ENCODE results near the gene IPCEF1. TPM values are rescaled to one million over a fixed set of nuclear protein-coding genes. Genes with fewer than 3 reads are reported as not detected.

Gene IPCEF1
- total RNA-seq, 1 experiment from 2014 or later = 0.57 TPM

DNA sequence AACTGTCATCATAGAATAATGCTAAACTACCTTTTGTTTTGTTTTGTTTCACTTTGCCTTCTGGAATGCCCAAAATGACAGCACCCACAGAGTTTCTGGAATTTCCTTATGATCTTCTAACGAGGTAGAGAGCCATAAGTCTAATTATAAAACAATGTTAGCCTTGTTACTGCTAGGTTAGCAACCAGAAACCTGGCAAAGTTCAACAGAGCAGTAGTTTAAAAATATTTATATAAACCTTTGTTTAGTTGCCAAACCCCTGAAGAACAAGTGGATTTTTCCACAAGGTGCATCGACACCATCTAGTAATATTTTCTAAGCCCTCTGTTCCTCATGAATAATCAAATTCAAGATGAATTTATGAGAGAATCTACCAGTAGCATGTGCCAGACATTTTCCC, 27.6 kb upstream of the IPCEF1 start:
- no TSS peak for BruUV-seq (replicated peaks)
- POLR2A ChIA-PET (ENCODE audit: unreplicated experiment) = no interaction called here
- DNase-seq = no peak

DNA sequence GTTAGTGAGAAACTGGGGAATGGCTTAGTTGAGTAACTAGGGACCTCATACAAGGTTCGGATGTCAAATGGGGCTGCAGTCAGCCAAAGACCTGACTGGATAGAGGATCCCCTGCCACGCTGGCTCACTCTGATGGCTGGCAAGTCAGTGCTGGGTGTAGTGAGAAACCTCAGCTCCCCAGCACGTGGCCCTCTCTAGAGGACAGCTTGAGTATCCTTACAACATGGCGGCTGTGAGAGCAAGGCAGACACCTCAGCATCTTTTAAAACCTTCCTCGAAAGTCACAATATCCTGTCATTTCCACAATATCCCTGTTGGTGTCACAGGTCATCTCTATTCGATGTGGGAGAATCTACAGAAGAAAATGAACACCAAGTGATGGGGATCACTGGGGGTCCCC, 26.7 kb upstream of the IPCEF1 start:
- Histone ChIP-seq H2AFZ (no peak overlapping the region), H3K9me2 (ENCODE audit: insufficient read depth) (no peaks in the 10 kb centered on the region), H3K4me2 (0 out of 2 replicates have a peak overlapping the region, but pooled peaks have one; percentile 15), H3K27ac (no peak overlapping the region), H3K4me3 (no peak overlapping the region), H3F3A (ENCODE audit: insufficient read depth, low read depth) (peaks cover 16% of the 10 kb centered on the region), H3K27me3 (ENCODE audit: insufficient read depth, low read depth) (no peaks in the 10 kb centered on the region), H3K9me3 (ENCODE audit: insufficient read depth, low read depth) (no peaks in the 10 kb centered on the region), H3K4me1 (replicated peaks; ENCODE audit: insufficient read depth) (peaks cover 22% of the 10 kb centered on the region), H3K79me2 (ENCODE audit: low read depth) (no peaks in the 10 kb centered on the region), H3K36me3 (ENCODE audit: low read depth) (no peaks in the 10 kb centered on the region), H4K20me1 (ENCODE audit: insufficient read depth) (no peaks in the 10 kb centered on the region)
- intact Hi-C loops (cut with micrococcal nuclease; ENCODE audit: unreplicated experiment) = loop anchor here (10.0 kb wide), 2 partner anchors 92 to 132 kb away; partner anchors contain the start of gene CNKSR3
- TF ChIP-seq CTCF (conservative IDR thresholded peaks at IDR 0.05) (no peak), EZH2 (IDR thresholded peaks at IDR 0.05; ENCODE audit: low read depth) (no peak)
- ChIA-PET CTCF (no interaction called here), POLR2A (ENCODE audit: unreplicated experiment) (interaction anchor here (0.7 kb wide), 1 partner anchor 11 kb away, joined by 3 read pairs; no protein-coding TSS in a partner anchor)
- DNase-seq = no peak
- no TSS peak for BruUV-seq (replicated peaks)

More for the DNA sequence above, 27.6 kb upstream of the IPCEF1 start:
- no peaks in the 10 kb centered on the region for H3K79me2 ChIP-seq (ENCODE audit: low read depth)
- TF ChIP-seq EZH2 (IDR thresholded peaks at IDR 0.05; ENCODE audit: low read depth) (no peak), CTCF (conservative IDR thresholded peaks at IDR 0.05) (no peak)
- no peaks in the 10 kb centered on the region for H4K20me1 ChIP-seq (ENCODE audit: insufficient read depth)
- peaks cover 16% of the 10 kb centered on the region for H3F3A ChIP-seq (ENCODE audit: insufficient read depth, low read depth)
- H3K9me3 ChIP-seq (ENCODE audit: insufficient read depth, low read depth) = peaks cover 3% of the 10 kb centered on the region; the same call in 1 of the 2 replicates
- H3K36me3 ChIP-seq (ENCODE audit: low read depth) = no peaks in the 10 kb centered on the region
- no peak overlapping the region for H2AFZ ChIP-seq
- intact Hi-C loops (cut with micrococcal nuclease; ENCODE audit: unreplicated experiment) = loop anchor here (10.0 kb wide), 2 partner anchors 91 to 131 kb away; partner anchors contain the start of gene CNKSR3
- peaks cover 25% of the 10 kb centered on the region for H3K4me1 ChIP-seq (replicated peaks; ENCODE audit: insufficient read depth)
- H3K4me3 ChIP-seq = no peak overlapping the region
- no peaks in the 10 kb centered on the region for H3K27me3 ChIP-seq (ENCODE audit: insufficient read depth, low read depth)
- H3K9me2 ChIP-seq (ENCODE audit: insufficient read depth) = no peaks in the 10 kb centered on the region
- no peak overlapping the region for H3K27ac ChIP-seq
- H3K4me2 ChIP-seq = no peak overlapping the region
- CTCF ChIA-PET = no interaction called here

DNA sequence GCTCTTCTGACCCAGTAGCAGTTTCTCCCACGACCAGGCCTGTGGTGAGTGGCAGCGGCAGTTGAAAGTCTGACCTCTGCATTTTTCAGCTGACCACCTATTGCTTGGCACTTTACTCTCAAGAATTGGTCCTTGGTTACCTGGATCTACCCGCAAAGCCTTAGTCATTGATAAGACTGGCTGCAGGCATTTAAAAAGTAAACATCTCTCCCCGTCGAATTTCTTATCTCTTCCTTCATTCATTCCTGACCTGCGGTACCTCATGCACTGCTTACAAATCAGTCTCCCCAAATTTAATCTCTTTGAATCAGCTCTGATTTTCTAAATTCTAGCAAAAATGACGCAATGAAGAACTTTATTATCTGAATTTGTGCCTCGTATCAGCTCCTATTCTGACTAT, 26.1 kb upstream of the IPCEF1 start:
- Histone ChIP-seq H3F3A (ENCODE audit: insufficient read depth, low read depth) (peaks cover 15% of the 10 kb centered on the region), H3K4me2 (0 out of 2 replicates have a peak overlapping the region, but pooled peaks have one; percentile 15), H3K4me1 (replicated peaks; ENCODE audit: insufficient read depth) (peaks cover 17% of the 10 kb centered on the region), H3K4me3 (no peak overlapping the region), H3K9me2 (ENCODE audit: insufficient read depth) (no peaks in the 10 kb centered on the region), H3K27ac (no peak overlapping the region), H3K27me3 (ENCODE audit: insufficient read depth, low read depth) (no peaks in the 10 kb centered on the region), H4K20me1 (ENCODE audit: insufficient read depth) (no peaks in the 10 kb centered on the region), H3K36me3 (ENCODE audit: low read depth) (no peaks in the 10 kb centered on the region), H3K9me3 (ENCODE audit: insufficient read depth, low read depth) (no peaks in the 10 kb centered on the region), H3K79me2 (ENCODE audit: low read depth) (no peaks in the 10 kb centered on the region), H2AFZ (no peak overlapping the region)
- intact Hi-C loops (cut with micrococcal nuclease; ENCODE audit: unreplicated experiment) = loop anchor here (10.0 kb wide), 2 partner anchors 92 to 132 kb away; partner anchors contain the start of gene CNKSR3
- CTCF ChIA-PET = no interaction called here
- peak; percentile 57 to 89 for DNase-seq
- no TSS peak for BruUV-seq (replicated peaks)
- POLR2A ChIA-PET (ENCODE audit: unreplicated experiment) = interaction anchor here (0.7 kb wide), 1 partner anchor 11 kb away, joined by 3 read pairs; no protein-coding TSS in a partner anchor
- TF ChIP-seq EZH2 (IDR thresholded peaks at IDR 0.05; ENCODE audit: low read depth) = no peak
- no peak for TF ChIP-seq CTCF (conservative IDR thresholded peaks at IDR 0.05)
